ENCODE measurements around the gene TBX10. TPM values are rescaled to one million over a fixed set of nuclear protein-coding genes. Genes with fewer than 3 reads are reported as not detected.

Gene TBX10
- polyA plus RNA-seq, 1 donor (not counting 4 experiments of a cell fraction or from before 2014, with no cell fraction given), result not detected

DNA sequence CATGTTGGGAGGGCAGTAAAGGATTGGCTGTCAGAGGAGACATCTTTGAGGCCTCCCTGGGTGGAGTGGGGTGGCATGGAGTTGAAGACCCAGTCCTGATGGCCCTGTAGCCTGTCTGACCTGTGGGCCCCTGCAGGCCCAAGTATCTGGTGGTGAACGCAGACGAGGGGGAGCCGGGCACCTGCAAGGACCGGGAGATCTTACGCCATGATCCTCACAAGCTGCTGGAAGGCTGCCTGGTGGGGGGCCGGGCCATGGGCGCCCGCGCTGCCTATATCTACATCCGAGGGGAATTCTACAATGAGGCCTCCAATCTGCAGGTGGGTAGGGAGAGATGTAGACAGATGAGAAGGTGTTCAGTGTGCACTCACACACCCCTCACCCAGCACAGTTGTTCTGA lies 30.2 kb downstream of the TBX10 start:
- Histone ChIP-seq H3K36me3 (ENCODE audit: control insufficient read depth in 2 of 2, extremely low read depth in 1 of 2, insufficient read depth in 2 of 2, low read length in 2 of 2) (peaks cover 23 to 28% of the 10 kb centered on the region in 2 experiments), H3K79me2 (ENCODE audit: control insufficient read depth, insufficient read depth, low read length) (peaks cover 17% of the 10 kb centered on the region)
- TF ChIP-seq, protein P1, sequence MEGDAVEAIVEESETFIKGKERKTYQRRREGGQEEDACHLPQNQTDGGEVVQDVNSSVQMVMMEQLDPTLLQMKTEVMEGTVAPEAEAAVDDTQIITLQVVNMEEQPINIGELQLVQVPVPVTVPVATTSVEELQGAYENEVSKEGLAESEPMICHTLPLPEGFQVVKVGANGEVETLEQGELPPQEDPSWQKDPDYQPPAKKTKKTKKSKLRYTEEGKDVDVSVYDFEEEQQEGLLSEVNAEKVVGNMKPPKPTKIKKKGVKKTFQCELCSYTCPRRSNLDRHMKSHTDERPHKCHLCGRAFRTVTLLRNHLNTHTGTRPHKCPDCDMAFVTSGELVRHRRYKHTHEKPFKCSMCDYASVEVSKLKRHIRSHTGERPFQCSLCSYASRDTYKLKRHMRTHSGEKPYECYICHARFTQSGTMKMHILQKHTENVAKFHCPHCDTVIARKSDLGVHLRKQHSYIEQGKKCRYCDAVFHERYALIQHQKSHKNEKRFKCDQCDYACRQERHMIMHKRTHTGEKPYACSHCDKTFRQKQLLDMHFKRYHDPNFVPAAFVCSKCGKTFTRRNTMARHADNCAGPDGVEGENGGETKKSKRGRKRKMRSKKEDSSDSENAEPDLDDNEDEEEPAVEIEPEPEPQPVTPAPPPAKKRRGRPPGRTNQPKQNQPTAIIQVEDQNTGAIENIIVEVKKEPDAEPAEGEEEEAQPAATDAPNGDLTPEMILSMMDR (optimal IDR thresholded peaks at IDR 0.05 in 1 of 3, IDR thresholded peaks at IDR 0.05 in 1 of 3, conservative IDR thresholded peaks at IDR 0.05 in 1 of 3; ENCODE audit: extremely low read depth in 1 of 3, insufficient read depth in 2 of 3, low read length in 3 of 3), result no peak
- TF ChIP-seq EZH2 (IDR thresholded peaks at IDR 0.05; ENCODE audit: low read length), result no peak

DNA sequence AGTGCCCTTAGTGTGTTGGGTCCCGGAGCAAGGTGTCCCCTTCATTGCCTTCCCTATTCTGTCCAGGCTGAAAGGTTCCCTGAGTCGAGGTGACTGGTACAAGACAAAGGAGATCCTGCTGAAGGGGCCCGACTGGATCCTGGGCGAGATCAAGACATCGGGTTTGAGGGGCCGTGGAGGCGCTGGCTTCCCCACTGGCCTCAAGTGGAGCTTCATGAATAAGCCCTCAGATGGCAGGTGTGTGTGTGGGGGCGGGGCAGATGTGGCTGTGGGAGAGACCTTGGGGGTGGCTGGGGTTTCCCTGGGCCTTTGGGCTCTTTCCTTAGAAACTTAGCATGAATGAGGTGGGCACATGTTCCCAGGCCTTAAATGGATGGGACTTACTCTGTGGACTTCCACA lies 31.1 kb downstream of the TBX10 start:
- Histone ChIP-seq H3K9me1 (ENCODE audit: control insufficient read depth, extremely low read depth, insufficient read depth, low read length) (no peaks in the 10 kb centered on the region), H3K27ac (ENCODE audit: control insufficient read depth, insufficient read depth, low read length) (no peak overlapping the region), H3K79me2 (ENCODE audit: control insufficient read depth, insufficient read depth, low read length) (peaks cover 17% of the 10 kb centered on the region), H3K9me3 (ENCODE audit: control insufficient read depth, low read depth, low read length) (no peaks in the 10 kb centered on the region), H4K20me1 (ENCODE audit: control insufficient read depth, extremely low read depth, insufficient read depth, low read length) (no peaks in the 10 kb centered on the region), H2AFZ (ENCODE audit: control insufficient read depth, low read length) (no peak overlapping the region), H3K27me3 (ENCODE audit: control insufficient read depth, extremely low read depth, insufficient read depth, low read length) (no peaks in the 10 kb centered on the region), H3K4me2 (ENCODE audit: control insufficient read depth, extremely low read depth, insufficient read depth, low read depth, low read length) (no peak overlapping the region), H3K4me3 (ENCODE audit: control insufficient read depth in 2 of 3, extremely low read depth in 1 of 3, insufficient read depth in 2 of 3, low read depth in 1 of 3, low read length in 3 of 3) (no peak overlapping the region), H3K4me1 (ENCODE audit: control insufficient read depth, extremely low read depth, insufficient read depth, low read length) (peaks cover 12% of the 10 kb centered on the region), H3K9ac (ENCODE audit: control insufficient read depth, extremely low read depth, insufficient read depth, low read length) (no peak overlapping the region), H3K36me3 (ENCODE audit: control insufficient read depth in 2 of 2, extremely low read depth in 1 of 2, insufficient read depth in 2 of 2, low read length in 2 of 2) (peaks cover 23 to 28% of the 10 kb centered on the region in 2 experiments)
- dilution Hi-C loops (cut with MboI; ENCODE audit: extremely low pct_ligation_motif_present, low sequenced_read_pairs), result no loop called here
- TF ChIP-seq EZH2 (IDR thresholded peaks at IDR 0.05; ENCODE audit: low read length), result no peak
- TF ChIP-seq, protein P1 (optimal IDR thresholded peaks at IDR 0.05 in 1 of 3, IDR thresholded peaks at IDR 0.05 in 1 of 3, conservative IDR thresholded peaks at IDR 0.05 in 1 of 3; ENCODE audit: extremely low read depth in 1 of 3, insufficient read depth in 2 of 3, low read length in 3 of 3), result no peak
- DNase-seq (ENCODE audit: low read depth, low spot score) (no peak), FAIRE-seq (no peak)

More for the DNA sequence above, 30.2 kb downstream of the TBX10 start:
- Histone ChIP-seq H3K9ac (ENCODE audit: control insufficient read depth, extremely low read depth, insufficient read depth, low read length) (no peak overlapping the region), H3K4me2 (ENCODE audit: control insufficient read depth, extremely low read depth, insufficient read depth, low read depth, low read length) (no peak overlapping the region), H3K4me3 (ENCODE audit: control insufficient read depth in 2 of 3, extremely low read depth in 1 of 3, insufficient read depth in 2 of 3, low read depth in 1 of 3, low read length in 3 of 3) (no peak overlapping the region), H3K9me3 (ENCODE audit: control insufficient read depth, low read depth, low read length) (no peaks in the 10 kb centered on the region), H3K4me1 (ENCODE audit: control insufficient read depth, extremely low read depth, insufficient read depth, low read length) (peaks cover 20% of the 10 kb centered on the region), H3K27ac (ENCODE audit: control insufficient read depth, insufficient read depth, low read length) (no peak overlapping the region), H4K20me1 (ENCODE audit: control insufficient read depth, extremely low read depth, insufficient read depth, low read length) (no peaks in the 10 kb centered on the region), H3K9me1 (ENCODE audit: control insufficient read depth, extremely low read depth, insufficient read depth, low read length) (no peaks in the 10 kb centered on the region), H3K27me3 (ENCODE audit: control insufficient read depth, extremely low read depth, insufficient read depth, low read length) (no peaks in the 10 kb centered on the region), H2AFZ (ENCODE audit: control insufficient read depth, low read length) (no peak overlapping the region)
- FAIRE-seq (no peak), DNase-seq (ENCODE audit: low read depth, low spot score) (no peak)
- dilution Hi-C loops (cut with MboI; ENCODE audit: extremely low pct_ligation_motif_present, low sequenced_read_pairs), result no loop called here

Data from keratinocyte (primary cell).